HL-60/S4 treated with phorbol 12-myristate 13-acetate at 8.2 ng/mL for 4 days and 3 days (cell line): ENCODE results near the gene PTPRQ.
"Not testable (repeated sequence)": the region's sequence is repeated elsewhere in the genome, so short reads cannot be mapped to it uniquely, and the experiment has no call there.

ENCODE experiments used
- in situ Hi-C: fragments of 300-500 bp; cut with MboI; formaldehyde crosslinking; loops from 2 replicates; pipeline ENCODE4 v1.15.0; 2022; ENCODE audit warnings: low sequenced_read_pairs

The PTPRQ gene

GRCh38 chr12:80469681-80470080, 25.6 kb downstream of the PTPRQ start:
- in situ Hi-C loops = no loop called here

GRCh38 chr12:80470403-80470802, 26.4 kb downstream of the PTPRQ start:
- in situ Hi-C loops = no loop called here

- in situ Hi-C loops = no loop called here
These were observed 28.2 kb downstream of the PTPRQ start for GRCh38 chr12:80472236-80472635.

GRCh38 chr12:80472911-80473500, 29.0 kb downstream of the PTPRQ start:
- in situ Hi-C loops = no loop called here

GRCh38 chr12:80477521-80478145, 33.6 kb downstream of the PTPRQ start:
- in situ Hi-C loops = not testable (repeated sequence)

- in situ Hi-C loops = no loop called here
These were observed 40.7 kb downstream of the PTPRQ start for GRCh38 chr12:80484746-80485145.

GRCh38 chr12:80485222-80485987, 41.4 kb downstream of the PTPRQ start:
- in situ Hi-C loops = no loop called here

GRCh38 chr12:80490329-80490728, 46.3 kb downstream of the PTPRQ start:
- in situ Hi-C loops = no loop called here

- in situ Hi-C loops = no loop called here
These were observed 47.1 kb downstream of the PTPRQ start for GRCh38 chr12:80491166-80491565.

GRCh38 chr12:80493466-80493865, 49.4 kb downstream of the PTPRQ start:
- in situ Hi-C loops = no loop called here

- in situ Hi-C loops = no loop called here
These were observed 50.8 kb downstream of the PTPRQ start for GRCh38 chr12:80494836-80495235.

GRCh38 chr12:80498059-80498728, 54.2 kb downstream of the PTPRQ start:
- in situ Hi-C loops = no loop called here

GRCh38 chr12:80504389-80505163, 60.5 kb downstream of the PTPRQ start:
- in situ Hi-C loops = no loop called here

GRCh38 chr12:80509781-80510556, 65.9 kb downstream of the PTPRQ start:
- in situ Hi-C loops = no loop called here

- in situ Hi-C loops = no loop called here
These were observed 68.7 kb downstream of the PTPRQ start for GRCh38 chr12:80512781-80513180.

- in situ Hi-C loops = no loop called here
These were observed 69.2 kb downstream of the PTPRQ start for GRCh38 chr12:80513211-80513610.

- in situ Hi-C loops = no loop called here
These were observed 73.6 kb downstream of the PTPRQ start for GRCh38 chr12:80517655-80518054.

- in situ Hi-C loops = no loop called here
These were observed 87.6 kb downstream of the PTPRQ start for GRCh38 chr12:80531646-80532045.

GRCh38 chr12:80539029-80539428, 95.0 kb downstream of the PTPRQ start:
- in situ Hi-C loops = no loop called here

GRCh38 chr12:80549298-80549697, 105.3 kb downstream of the PTPRQ start:
- in situ Hi-C loops = no loop called here
